Activated CD4-positive, alpha-beta memory T cell treated with anti-CD3 and anti-CD28 coated beads, Interleukin-2, amount 10 ng/mL, durations not matched to agents 7 days and 5 days (primary cell): ENCODE measurements around the gene GZMM. TPM values are rescaled to one million over a fixed set of nuclear protein-coding genes. Genes with fewer than 3 reads are reported as not detected.
"Not testable (repeated sequence)": the region's sequence is repeated elsewhere in the genome, so short reads cannot be mapped to it uniquely, and the experiment has no call there.

Experiments
- CTCF ChIA-PET: fragments of 350-600 bp; sonication (Branson Sonifier 250); formaldehyde crosslinking; loops from one replicate; lab custom pipeline; 2021; ENCODE audit warnings: antibody characterized with exemption, inconsistent platforms; lab: Charles Lee
- POLR2A ChIA-PET: fragments of 350-600 bp; sonication (Branson Sonifier 250); formaldehyde crosslinking; loops from one replicate; lab custom pipeline; 2021; ENCODE audit warnings: antibody characterized with exemption; lab: Charles Lee
- DNase-seq: peaks from one replicate; pipeline ENCODE4 v3.0.0-alpha.2; 2020
- H3K27ac Mint-ChIP-seq: one replicate; pipeline ENCODE4 v1.8.0; 2021; ENCODE audit warnings: mild to moderate bottlenecking, mixed read lengths
- H3K27me3 Mint-ChIP-seq: one replicate; pipeline ENCODE4 v1.8.0; 2021; ENCODE audit warnings: mixed read lengths
- H3K36me3 Mint-ChIP-seq: one replicate; pipeline ENCODE4 v1.8.0; 2021; ENCODE audit warnings: low read depth, mixed read lengths
- H3K4me1 Mint-ChIP-seq: one replicate; pipeline ENCODE4 v1.8.0; 2021; ENCODE audit warnings: mixed read lengths
- H3K4me3 Mint-ChIP-seq: one replicate; pipeline ENCODE4 v1.8.0; 2021; ENCODE audit warnings: mild to moderate bottlenecking, mixed read lengths
- H3K9me3 Mint-ChIP-seq: one replicate; pipeline ENCODE4 v1.8.0; 2021; ENCODE audit warnings: mixed read lengths
- total RNA-seq, 2 experiments: library from RNA; stranded (reverse); gene quantifications; one replicate each; pipeline ENCODE4 v1.2.3, GENCODE V29; 2021

GZMM gene
- total RNA-seq, 2 experiments from 2014 or later = 45.1 to 45.2 TPM

DNA sequence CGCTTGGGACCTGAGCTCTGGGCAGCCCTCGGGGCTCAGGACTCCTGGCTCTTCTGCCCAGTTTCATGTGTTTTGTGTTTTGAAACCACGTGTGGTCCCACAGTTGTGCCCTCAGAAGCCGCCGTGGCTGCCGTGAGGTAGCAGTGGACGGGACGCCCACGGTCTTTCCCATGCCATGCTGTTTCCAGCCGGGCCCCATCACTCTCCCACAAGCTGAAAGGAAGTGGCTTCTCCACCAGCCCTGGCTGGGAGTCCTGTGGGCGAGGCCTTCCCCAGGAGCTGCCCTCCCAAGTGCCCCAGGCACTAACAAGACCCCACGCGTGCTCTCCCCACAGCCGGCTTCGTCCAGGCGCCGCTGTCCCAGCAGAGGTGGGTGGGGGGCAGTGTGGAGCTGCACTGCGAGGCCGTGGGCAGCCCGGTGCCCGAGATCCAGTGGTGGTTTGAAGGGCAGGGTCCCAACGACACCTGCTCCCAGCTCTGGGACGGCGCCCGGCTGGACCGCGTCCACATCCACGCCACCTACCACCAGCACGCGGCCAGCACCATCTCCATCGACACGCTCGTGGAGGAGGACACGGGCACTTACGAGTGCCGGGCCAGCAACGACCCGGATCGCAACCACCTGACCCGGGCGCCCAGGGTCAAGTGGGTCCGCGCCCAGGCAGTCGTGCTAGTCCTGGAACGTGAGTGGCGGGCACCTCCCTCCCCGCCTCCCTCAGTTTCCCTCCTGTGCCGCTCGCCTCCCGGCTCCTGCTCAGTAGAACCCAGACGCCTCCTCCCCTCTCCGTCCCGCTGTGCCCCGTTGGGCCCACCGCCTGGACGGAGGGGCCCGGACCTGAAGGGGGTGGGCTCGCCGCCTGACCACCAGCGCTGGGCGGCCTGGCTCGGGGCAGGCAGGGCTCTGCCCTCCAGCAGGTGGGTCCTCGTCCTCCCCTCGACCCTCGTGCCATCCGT lies 33.9 kb downstream of the GZMM start:
- Mint-ChIP-seq H3K4me1 (peaks cover 36% of the 10 kb centered on the region), H3K9me3 (no peaks in the 10 kb centered on the region), H3K36me3 (peaks cover 7% of the 10 kb centered on the region), H3K4me3 (no peak overlapping the region), H3K27me3 (no peaks in the 10 kb centered on the region), H3K27ac (no peak overlapping the region)
- ChIA-PET POLR2A (interaction anchor here (1.4 kb wide), 1 partner anchor 11 kb away, joined by 4 read pairs; no protein-coding TSS in a partner anchor), CTCF (interaction anchor here (1.9 kb wide), 1 partner anchor 9 kb away, joined by 6 read pairs; no protein-coding TSS in a partner anchor)
- no peak for DNase-seq

DNA sequence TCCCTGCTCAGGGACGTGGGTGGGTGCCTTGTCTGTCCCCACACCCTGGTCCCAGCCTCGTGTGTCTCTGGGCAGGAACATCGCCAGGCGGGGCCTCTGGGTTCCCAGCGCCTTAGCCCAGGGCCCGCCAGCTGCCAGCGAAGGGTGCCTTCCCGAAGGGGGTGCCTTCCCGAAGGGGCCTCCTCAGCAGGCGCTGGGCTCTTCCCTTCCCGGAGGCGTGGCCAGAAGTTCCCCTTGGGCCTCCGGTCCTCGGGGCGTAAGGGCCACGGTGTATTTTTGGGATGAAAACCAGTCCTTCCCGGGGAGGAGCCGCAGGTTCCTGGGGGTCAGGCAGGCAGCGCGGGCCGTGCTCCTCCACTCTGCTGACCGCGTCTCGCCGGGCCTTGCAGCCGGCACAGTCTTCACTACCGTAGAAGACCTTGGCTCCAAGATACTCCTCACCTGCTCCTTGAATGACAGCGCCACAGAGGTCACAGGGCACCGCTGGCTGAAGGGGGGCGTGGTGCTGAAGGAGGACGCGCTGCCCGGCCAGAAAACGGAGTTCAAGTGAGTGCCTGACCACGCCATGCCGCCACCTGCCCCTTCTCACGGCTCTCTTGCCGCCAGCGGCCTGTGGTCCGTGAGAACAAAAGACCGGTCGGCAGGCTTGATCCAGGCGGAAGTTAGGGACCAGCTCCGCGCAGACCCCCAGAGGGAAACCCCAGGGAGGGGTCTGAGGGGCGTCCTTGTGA lies 35.4 kb downstream of the GZMM start:
- no peak for DNase-seq
- Mint-ChIP-seq H3K9me3 (no peaks in the 10 kb centered on the region), H3K36me3 (peaks cover 7% of the 10 kb centered on the region), H3K27me3 (no peaks in the 10 kb centered on the region), H3K4me3 (no peak overlapping the region), H3K27ac (no peak overlapping the region), H3K4me1 (peaks cover 28% of the 10 kb centered on the region)
- CTCF ChIA-PET = no interaction called here
- POLR2A ChIA-PET = no interaction called here

DNA sequence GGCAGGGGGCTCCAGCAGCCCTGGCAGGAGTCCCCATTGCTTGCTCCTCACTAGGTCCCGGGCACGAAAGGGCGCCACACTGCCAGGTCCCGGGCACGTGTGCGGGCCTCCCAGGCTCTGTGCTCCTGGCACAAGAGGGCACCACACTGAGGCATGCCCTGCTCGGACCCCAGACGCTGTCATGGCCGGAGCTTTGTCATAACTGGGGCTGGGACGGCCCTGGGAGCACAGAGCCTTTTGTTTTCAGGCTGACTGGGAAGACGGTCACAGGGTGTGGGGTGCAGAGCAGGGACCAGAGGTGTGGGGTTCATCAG lies 35.9 kb downstream of the GZMM start:
- Mint-ChIP-seq H3K4me1 (peaks cover 23% of the 10 kb centered on the region), H3K27ac (no peak overlapping the region), H3K36me3 (peaks cover 7% of the 10 kb centered on the region), H3K27me3 (no peaks in the 10 kb centered on the region), H3K4me3 (no peak overlapping the region), H3K9me3 (no peaks in the 10 kb centered on the region)
- no peak for DNase-seq
- CTCF ChIA-PET = no interaction called here
- POLR2A ChIA-PET = no interaction called here

DNA sequence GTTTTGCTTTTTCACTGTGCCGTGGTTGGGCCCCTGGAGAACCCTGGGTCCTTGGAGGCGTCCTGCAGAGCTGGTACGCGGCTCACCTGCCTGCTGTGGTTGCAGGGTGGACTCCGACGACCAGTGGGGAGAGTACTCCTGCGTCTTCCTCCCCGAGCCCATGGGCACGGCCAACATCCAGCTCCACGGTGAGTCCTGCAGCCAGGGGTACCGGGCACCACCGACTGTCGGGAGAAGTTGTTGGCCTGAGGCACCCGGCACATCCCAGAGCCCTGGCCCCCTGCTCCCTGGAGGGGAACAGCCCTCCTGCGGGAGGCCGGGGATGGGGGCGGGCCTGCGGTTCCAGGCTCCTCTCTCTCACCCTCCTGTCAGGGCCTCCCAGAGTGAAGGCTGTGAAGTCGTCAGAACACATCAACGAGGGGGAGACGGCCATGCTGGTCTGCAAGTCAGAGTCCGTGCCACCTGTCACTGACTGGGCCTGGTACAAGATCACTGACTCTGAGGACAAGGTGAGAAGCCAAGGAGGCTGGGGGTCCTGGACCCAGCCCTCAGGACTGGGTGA lies 36.5 kb downstream of the GZMM start:
- Mint-ChIP-seq H3K27me3 (no peaks in the 10 kb centered on the region), H3K4me1 (peaks cover 18% of the 10 kb centered on the region), H3K4me3 (no peak overlapping the region), H3K27ac (no peak overlapping the region), H3K36me3 (peaks cover 7% of the 10 kb centered on the region), H3K9me3 (no peaks in the 10 kb centered on the region)
- DNase-seq = no peak
- ChIA-PET POLR2A (no interaction called here), CTCF (no interaction called here)

DNA sequence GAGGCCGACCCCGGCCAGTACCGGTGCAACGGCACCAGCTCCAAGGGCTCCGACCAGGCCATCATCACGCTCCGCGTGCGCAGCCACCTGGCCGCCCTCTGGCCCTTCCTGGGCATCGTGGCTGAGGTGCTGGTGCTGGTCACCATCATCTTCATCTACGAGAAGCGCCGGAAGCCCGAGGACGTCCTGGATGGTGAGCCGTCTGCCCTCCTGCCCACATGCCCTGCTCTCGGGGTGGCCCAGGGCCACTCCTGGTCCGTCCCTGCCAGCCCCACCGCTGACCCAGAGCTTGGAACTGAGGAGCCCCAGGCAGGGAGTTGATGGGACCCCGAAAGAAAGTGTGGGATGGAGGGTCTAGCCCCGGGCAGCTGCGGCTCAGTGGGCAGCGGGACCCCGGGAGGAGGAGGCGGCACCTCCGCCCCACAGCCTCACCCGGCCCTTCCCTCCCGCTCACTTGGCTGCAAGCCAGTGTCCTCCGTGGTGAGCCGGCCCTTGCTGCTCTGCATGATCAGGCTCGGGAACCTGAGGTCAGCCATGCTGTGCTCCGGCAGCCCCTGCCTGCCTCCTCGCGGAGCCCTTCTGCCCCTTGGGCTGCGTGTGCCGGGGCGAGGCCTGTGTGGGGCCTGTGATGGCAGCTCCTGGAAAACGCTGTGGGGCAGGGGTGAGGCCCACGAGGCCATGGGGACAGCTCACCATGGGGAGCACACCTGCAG lies 37.7 kb downstream of the GZMM start:
- no peak overlapping the region for H3K4me3 Mint-ChIP-seq
- ChIA-PET POLR2A (no interaction called here), CTCF (no interaction called here)
- H3K9me3 Mint-ChIP-seq = no peaks in the 10 kb centered on the region
- no peak for DNase-seq
- H3K27me3 Mint-ChIP-seq = no peaks in the 10 kb centered on the region
- H3K27ac Mint-ChIP-seq = no peak overlapping the region
- peaks cover 7% of the 10 kb centered on the region for H3K36me3 Mint-ChIP-seq
- H3K4me1 Mint-ChIP-seq = peaks cover 10% of the 10 kb centered on the region

DNA sequence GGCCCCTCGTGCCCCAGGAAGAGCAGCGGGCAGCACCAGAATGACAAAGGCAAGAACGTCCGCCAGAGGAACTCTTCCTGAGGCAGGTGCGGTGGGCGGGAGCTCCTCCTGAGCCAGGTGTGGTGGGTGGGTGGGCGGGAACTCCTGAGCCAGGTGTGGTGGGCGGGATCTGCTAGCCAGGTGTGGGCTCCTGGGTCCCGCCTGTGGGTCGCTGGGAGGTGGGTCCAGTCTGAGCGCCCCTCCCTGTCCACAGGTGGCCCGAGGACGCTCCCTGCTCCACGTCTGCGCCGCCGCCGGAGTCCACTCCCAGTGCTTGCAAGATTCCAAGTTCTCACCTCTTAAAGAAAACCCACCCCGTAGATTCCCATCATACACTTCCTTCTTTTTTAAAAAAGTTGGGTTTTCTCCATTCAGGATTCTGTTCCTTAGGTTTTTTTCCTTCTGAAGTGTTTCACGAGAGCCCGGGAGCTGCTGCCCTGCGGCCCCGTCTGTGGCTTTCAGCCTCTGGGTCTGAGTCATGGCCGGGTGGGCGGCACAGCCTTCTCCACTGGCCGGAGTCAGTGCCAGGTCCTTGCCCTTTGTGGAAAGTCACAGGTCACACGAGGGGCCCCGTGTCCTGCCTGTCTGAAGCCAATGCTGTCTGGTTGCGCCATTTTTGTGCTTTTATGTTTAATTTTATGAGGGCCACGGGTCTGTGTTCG lies 38.8 kb downstream of the GZMM start:
- Mint-ChIP-seq H3K27me3 (no peaks in the 10 kb centered on the region), H3K4me1 (peaks cover 2% of the 10 kb centered on the region), H3K9me3 (no peaks in the 10 kb centered on the region), H3K36me3 (peaks cover 7% of the 10 kb centered on the region), H3K4me3 (no peak overlapping the region), H3K27ac (no peak overlapping the region)
- POLR2A ChIA-PET = no interaction called here
- no peak for DNase-seq
- CTCF ChIA-PET = no interaction called here

DNA sequence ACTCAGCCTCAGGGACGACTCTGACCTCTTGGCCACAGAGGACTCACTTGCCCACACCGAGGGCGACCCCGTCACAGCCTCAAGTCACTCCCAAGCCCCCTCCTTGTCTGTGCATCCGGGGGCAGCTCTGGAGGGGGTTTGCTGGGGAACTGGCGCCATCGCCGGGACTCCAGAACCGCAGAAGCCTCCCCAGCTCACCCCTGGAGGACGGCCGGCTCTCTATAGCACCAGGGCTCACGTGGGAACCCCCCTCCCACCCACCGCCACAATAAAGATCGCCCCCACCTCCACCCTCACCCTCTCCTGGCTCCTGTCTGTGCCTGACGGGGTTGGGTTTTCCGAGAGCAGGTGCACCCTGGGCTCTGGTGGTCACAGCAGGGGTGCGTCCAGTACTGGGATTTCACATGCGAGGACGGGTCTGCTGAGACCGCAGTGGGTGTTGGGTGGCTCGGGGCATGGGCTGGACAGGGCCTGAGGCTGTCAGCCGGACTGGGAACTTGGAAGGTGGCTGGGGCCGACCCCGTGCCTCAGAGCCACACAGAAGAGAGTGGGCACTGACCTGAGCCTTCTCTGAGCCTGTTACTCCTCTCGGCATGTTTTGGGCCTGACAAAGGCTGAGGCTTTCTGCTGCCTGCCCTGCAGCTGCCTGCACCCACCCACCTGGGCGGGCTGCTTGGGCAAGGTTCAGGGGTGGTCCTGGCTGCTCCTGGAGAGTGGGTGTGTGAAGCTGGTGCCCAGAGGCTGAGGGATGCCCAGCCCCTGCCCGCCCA lies 39.5 kb downstream of the GZMM start:
- Mint-ChIP-seq H3K4me3 (no peak overlapping the region), H3K9me3 (no peaks in the 10 kb centered on the region), H3K27ac (no peak overlapping the region), H3K4me1 (peaks cover under 1% of the 10 kb centered on the region), H3K27me3 (peaks cover 4% of the 10 kb centered on the region), H3K36me3 (peaks cover 6% of the 10 kb centered on the region)
- ChIA-PET POLR2A (interaction anchor here (1.5 to 1.7 kb wide), 2 partner anchors 10 to 77 kb away, joined by 4 to 6 read pairs; no protein-coding TSS in a partner anchor), CTCF (interaction anchor here (0.7 to 1.7 kb wide), 6 partner anchors 9 to 78 kb away, joined by 3 to 6 read pairs (median 4); no protein-coding TSS in a partner anchor)
- no peak for DNase-seq

DNA sequence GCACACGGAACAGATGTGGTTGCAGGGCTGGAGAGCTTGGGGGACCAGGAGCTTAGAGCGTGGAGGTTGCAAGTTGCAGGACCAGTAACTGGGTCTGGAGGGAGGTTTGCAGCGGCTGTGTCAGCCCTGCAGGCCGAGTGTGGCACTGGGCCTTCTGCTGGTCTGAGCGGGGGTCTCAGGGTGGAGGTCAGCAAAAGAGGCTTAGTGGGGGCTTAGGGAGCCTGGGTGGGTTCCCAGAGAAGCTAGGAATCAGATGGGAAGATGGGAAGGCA lies 40.1 kb downstream of the GZMM start:
- no peak for DNase-seq
- ChIA-PET POLR2A (interaction anchor here (1.2 to 1.7 kb wide), 3 partner anchors 10 to 76 kb away, joined by 4 to 6 read pairs (median 4); no protein-coding TSS in a partner anchor), CTCF (interaction anchor here (0.7 to 1.7 kb wide), 8 partner anchors 9 to 150 kb away, joined by 3 to 6 read pairs (median 4); no protein-coding TSS in a partner anchor)
- no peak overlapping the region for H3K27ac Mint-ChIP-seq
- H3K36me3 Mint-ChIP-seq = peaks cover 6% of the 10 kb centered on the region
- peaks cover 1% of the 10 kb centered on the region for H3K4me1 Mint-ChIP-seq
- peaks cover 8% of the 10 kb centered on the region for H3K27me3 Mint-ChIP-seq
- no peak overlapping the region for H3K4me3 Mint-ChIP-seq
- no peaks in the 10 kb centered on the region for H3K9me3 Mint-ChIP-seq

DNA sequence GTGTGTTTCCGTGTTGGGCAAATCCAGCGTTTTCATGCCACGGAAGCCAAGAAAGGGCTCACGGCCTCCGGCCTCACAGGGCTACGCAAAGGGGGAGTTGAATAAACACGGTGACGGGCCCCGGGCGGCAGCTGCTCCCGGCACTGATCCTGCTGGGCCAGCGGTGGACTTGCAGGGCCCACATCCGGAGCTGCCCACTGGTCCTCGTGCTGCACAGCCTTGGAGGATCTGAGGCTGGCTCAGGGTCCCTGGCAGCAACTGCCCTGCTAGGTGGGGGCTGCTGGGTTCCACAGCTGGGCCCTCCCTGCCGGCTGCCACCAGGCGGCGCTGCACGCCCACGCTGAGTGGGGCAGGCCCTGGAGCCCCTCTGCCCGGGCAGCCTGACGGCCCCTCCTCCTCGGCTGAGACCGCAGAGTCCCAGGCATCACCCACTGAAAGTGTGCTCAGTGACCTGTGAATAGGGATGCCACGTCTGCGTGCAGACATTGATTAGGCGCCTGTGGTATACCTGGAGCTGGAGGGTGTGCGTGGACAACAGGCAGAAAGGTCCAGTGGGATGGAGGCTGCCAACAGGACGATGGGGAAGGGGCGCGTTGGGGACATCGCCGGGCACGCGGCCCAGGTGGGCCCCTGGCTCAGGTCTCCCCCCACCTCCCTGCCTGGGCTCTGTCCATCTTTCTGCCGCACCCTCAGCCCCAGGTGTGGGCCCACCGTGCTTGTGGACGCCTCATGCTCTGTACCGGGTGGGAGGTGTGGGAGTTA lies 40.6 kb downstream of the GZMM start:
- DNase-seq = peak; percentile 68
- Mint-ChIP-seq H3K27me3 (peaks cover 11% of the 10 kb centered on the region), H3K9me3 (no peaks in the 10 kb centered on the region), H3K27ac (no peak overlapping the region), H3K4me3 (no peak overlapping the region), H3K4me1 (peaks cover 3% of the 10 kb centered on the region), H3K36me3 (peaks cover 6% of the 10 kb centered on the region)
- CTCF ChIA-PET = interaction anchor here (0.7 to 1.7 kb wide), 9 partner anchors 8 to 150 kb away, joined by 3 to 6 read pairs (median 4); no protein-coding TSS in a partner anchor
- POLR2A ChIA-PET = interaction anchor here (1.2 to 1.7 kb wide), 3 partner anchors 10 to 75 kb away, joined by 4 to 6 read pairs (median 4); no protein-coding TSS in a partner anchor

DNA sequence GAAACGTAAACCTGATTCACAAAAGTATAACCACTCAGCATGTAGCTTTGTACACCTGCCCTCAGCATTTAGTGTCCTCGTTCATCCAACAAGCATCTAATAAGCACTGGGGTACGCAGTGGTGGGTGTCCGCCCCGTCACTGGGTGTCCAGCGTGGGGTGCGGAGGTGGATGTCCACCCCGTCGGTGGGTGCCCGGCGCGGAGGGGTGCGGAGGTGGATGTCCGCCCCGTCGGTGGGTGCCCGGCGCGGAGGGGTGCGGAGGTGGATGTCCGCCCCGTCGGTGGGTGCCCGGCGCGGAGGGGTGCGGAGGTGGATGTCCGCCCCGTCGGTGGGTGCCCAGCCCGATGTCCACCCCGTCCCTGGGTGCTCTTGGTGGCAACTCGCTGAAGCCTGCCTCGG lies 41.3 kb downstream of the GZMM start:
- H3K27me3 Mint-ChIP-seq = peaks cover 11% of the 10 kb centered on the region

More for the DNA sequence above, 41.3 kb downstream of the GZMM start:
- not testable (repeated sequence) for H3K36me3 Mint-ChIP-seq, H3K4me3 Mint-ChIP-seq, H3K4me1 Mint-ChIP-seq, H3K9me3 Mint-ChIP-seq, H3K27ac Mint-ChIP-seq, DNase-seq
- ChIA-PET CTCF (interaction anchor here (1.0 to 1.7 kb wide), 6 partner anchors 9 to 149 kb away, joined by 3 to 6 read pairs (median 4); no protein-coding TSS in a partner anchor), POLR2A (interaction anchor here (1.2 to 1.7 kb wide), 2 partner anchors 11 to 75 kb away, joined by 4 to 6 read pairs; no protein-coding TSS in a partner anchor)
